ENCODE measurements around the gene NCKAP5.

Gene NCKAP5

GRCh38 chr2:133194777-133195335 lies 373.4 kb downstream of the NCKAP5 start:
- TF ChIP-seq CTCF (IDR thresholded peaks at IDR 0.05; ENCODE audit: insufficient read depth, low read length, missing control alignments), result no peak
- CTCF ChIA-PET, result interaction anchor here (1.9 to 2.7 kb wide), 3 partner anchors 367 to 650 kb away, joined by 5 to 15 read pairs (median 11); no protein-coding TSS in a partner anchor
- DNase-seq (ENCODE audit: low read depth, low spot score), result no peak

GRCh38 chr2:133194362-133194655 lies 374.0 kb downstream of the NCKAP5 start:
- H3K4me3 ChIP-seq (ENCODE audit: low read depth, low read length), result no peak overlapping the region
- no peak for TF ChIP-seq CTCF (IDR thresholded peaks at IDR 0.05; ENCODE audit: insufficient read depth, low read length, missing control alignments)
- POLR2A ChIA-PET, result no interaction called here
- CTCF ChIA-PET, result interaction anchor here (0.7 to 2.7 kb wide), 4 partner anchors 367 to 650 kb away, joined by 3 to 15 read pairs (median 8); no protein-coding TSS in a partner anchor
- no peak for DNase-seq (ENCODE audit: low read depth, low spot score)

More at GRCh38 chr2:133194777-133195335, 373.4 kb downstream of the NCKAP5 start:
- POLR2A ChIA-PET, result no interaction called here
- H3K4me3 ChIP-seq (ENCODE audit: low read depth, low read length), result no peak overlapping the region

- DNase-seq (ENCODE audit: low read depth, low spot score), result no peak
- H3K4me3 ChIP-seq (ENCODE audit: low read depth, low read length), result no peak overlapping the region
- no peak for TF ChIP-seq CTCF (IDR thresholded peaks at IDR 0.05; ENCODE audit: insufficient read depth, low read length, missing control alignments)
- ChIA-PET POLR2A (no interaction called here), CTCF (interaction anchor here (0.7 to 2.7 kb wide), 5 partner anchors 368 to 651 kb away, joined by 3 to 15 read pairs (median 5); no protein-coding TSS in a partner anchor)
Measured at GRCh38 chr2:133193544-133194361, 374.5 kb downstream of the NCKAP5 start.

GRCh38 chr2:133192028-133192427 lies 376.2 kb downstream of the NCKAP5 start:
- no peak for TF ChIP-seq CTCF (IDR thresholded peaks at IDR 0.05; ENCODE audit: insufficient read depth, low read length, missing control alignments)
- CTCF ChIA-PET, result interaction anchor here (0.7 to 1.0 kb wide), 3 partner anchors 21 to 653 kb away, joined by 3 to 4 read pairs (median 3); no protein-coding TSS in a partner anchor
- POLR2A ChIA-PET, result no interaction called here
- no peak overlapping the region for H3K4me3 ChIP-seq (ENCODE audit: low read depth, low read length)
- no peak for DNase-seq (ENCODE audit: low read depth, low spot score)

- CTCF ChIA-PET, result interaction anchor here (0.9 to 2.0 kb wide), 5 partner anchors 10 to 667 kb away, joined by 3 to 10 read pairs (median 7); no protein-coding TSS in a partner anchor
- POLR2A ChIA-PET, result no interaction called here
- TF ChIP-seq CTCF (IDR thresholded peaks at IDR 0.05; ENCODE audit: insufficient read depth, low read length, missing control alignments), result no peak
- H3K4me3 ChIP-seq (ENCODE audit: low read depth, low read length), result no peak overlapping the region
- DNase-seq (ENCODE audit: low read depth, low spot score), result no peak
Measured at GRCh38 chr2:133177196-133177595, 391.1 kb downstream of the NCKAP5 start.

- no peak for TF ChIP-seq CTCF (IDR thresholded peaks at IDR 0.05; ENCODE audit: insufficient read depth, low read length, missing control alignments)
- ChIA-PET CTCF (interaction anchor here (0.6 to 3.0 kb wide), 3 partner anchors 384 to 669 kb away, joined by 3 to 17 read pairs (median 4); no protein-coding TSS in a partner anchor), POLR2A (no interaction called here)
- no peak overlapping the region for H3K4me3 ChIP-seq (ENCODE audit: low read depth, low read length)
- no peak for DNase-seq (ENCODE audit: low read depth, low spot score)
Measured at GRCh38 chr2:133175926-133176325, 392.3 kb downstream of the NCKAP5 start.

All from AG04449 (cell line).